Measurements from ENCODE around the gene CCIN. TPM values are rescaled to one million over a fixed set of nuclear protein-coding genes. Genes with fewer than 3 reads are reported as not detected.
"Not testable (repeated sequence)": the region's sequence is repeated elsewhere in the genome, so short reads cannot be mapped to it uniquely, and the experiment has no call there.

The CCIN gene
- total and polyA plus RNA-seq, 9 of the 15 experiments (the other 6 are each of a cell fraction or from before 2014, with no cell fraction given) = not detected

DNA sequence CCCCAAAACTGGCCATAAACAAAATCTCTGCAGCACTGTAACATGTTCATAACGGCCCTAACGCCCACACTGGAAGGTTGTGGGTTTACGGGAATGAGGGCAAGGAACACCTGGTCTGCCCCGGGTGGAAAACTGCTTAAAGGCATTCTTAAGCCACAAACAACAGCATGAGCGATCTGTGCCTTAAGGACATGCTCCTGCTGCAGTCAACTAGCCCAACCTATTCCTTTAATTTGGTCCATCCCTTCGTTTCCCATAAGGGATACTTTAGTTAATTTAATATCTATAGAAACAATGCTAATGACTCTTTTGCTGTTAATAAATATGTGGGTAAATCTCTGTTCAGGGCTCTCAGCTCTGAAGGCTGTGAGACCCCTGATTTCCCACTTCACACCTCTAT lies 11.1 kb downstream of the CCIN start:
- H3K4me1 ChIP-seq (replicated peaks in 1 of 2; ENCODE audit: control insufficient read depth in 2 of 2, insufficient read depth in 2 of 2, low read length in 2 of 2); BruUV-seq (replicated peaks); DNase-seq (ENCODE audit: extremely low read depth in 1 of 4, low spot score in 3 of 4); in situ Hi-C loops (cut with MboI); ATAC-seq; H3K9me1 ChIP-seq (ENCODE audit: control insufficient read depth, insufficient read depth, low read length); H3K9me3 ChIP-seq (replicated peaks; ENCODE audit: control insufficient read depth, insufficient read depth, low read depth, low read length); FAIRE-seq; CTCF ChIA-PET (ENCODE audit: low intra/inter-chr PET ratio); H3K4me3 ChIP-seq; intact Hi-C loops (cut with micrococcal nuclease); H3K9ac ChIP-seq (ENCODE audit: insufficient read depth in 1 of 2, low read depth in 2 of 2, low read length in 2 of 2); POLR2A ChIA-PET; H2AFZ ChIP-seq (ENCODE audit: low read depth, low read length); H4K20me1 ChIP-seq (replicated peaks; ENCODE audit: control insufficient read depth, insufficient read depth, low read length); H3K4me2 ChIP-seq (ENCODE audit: insufficient read depth, low read length); H3K79me2 ChIP-seq (ENCODE audit: control insufficient read depth, insufficient read depth, low read length); H3K36me3 ChIP-seq (ENCODE audit: control insufficient read depth, insufficient read depth, low read length); H3K27me3 ChIP-seq (ENCODE audit: control insufficient read depth in 2 of 2, insufficient read depth in 2 of 2, low read length in 2 of 2); H3K27ac ChIP-seq (ENCODE audit: extremely low read depth, low read depth, low read length): not testable (repeated sequence)
- 8% methylated on average over 6 of the region's 6 CpGs for WGBS (ENCODE audit: insufficient coverage, low coverage, missing lambda C conversion rate)

DNA sequence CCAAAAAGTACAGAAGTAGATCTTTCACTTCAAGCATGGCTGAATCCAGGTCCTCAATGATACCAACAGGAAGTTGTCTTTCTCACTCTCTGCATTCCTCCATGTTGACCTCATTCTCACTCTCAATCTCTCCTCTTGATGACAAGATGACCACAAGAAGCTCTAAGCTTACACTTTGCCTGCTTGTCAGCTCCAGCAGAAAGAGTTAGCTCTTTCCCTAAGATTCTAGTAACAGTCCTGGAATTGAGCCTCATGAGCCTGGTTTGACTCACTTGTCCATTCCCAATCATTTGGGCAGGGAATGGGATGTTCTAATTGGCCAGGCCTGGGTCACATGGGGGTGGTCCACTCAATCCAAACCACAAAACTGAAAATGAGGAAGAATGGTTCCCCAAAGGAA lies 18.2 kb downstream of the CCIN start:
- Histone ChIP-seq H3K4me1 (replicated peaks in 1 of 2; ENCODE audit: control insufficient read depth in 2 of 2, insufficient read depth in 2 of 2, low read length in 2 of 2) (peaks cover 3 to 5% of the 10 kb centered on the region in 2 experiments; a peak in 2 of 5 replicates), H2AFZ (ENCODE audit: low read depth, low read length) (0 out of 2 replicates have a peak overlapping the region, but pooled peaks have one; percentile 1), H3K4me3 (no peak overlapping the region), H3K9ac (ENCODE audit: insufficient read depth in 1 of 2, low read depth in 2 of 2, low read length in 2 of 2) (no peak overlapping the region), H3K79me2 (ENCODE audit: control insufficient read depth, insufficient read depth, low read length) (peaks cover 18% of the 10 kb centered on the region), H3K36me3 (ENCODE audit: control insufficient read depth, insufficient read depth, low read length) (no peaks in the 10 kb centered on the region; the same call in 2 of the 3 replicates), H3K27me3 (ENCODE audit: control insufficient read depth in 2 of 2, insufficient read depth in 2 of 2, low read length in 2 of 2) (no peaks in the 10 kb centered on the region), H3K27ac (ENCODE audit: extremely low read depth, low read depth, low read length) (no peak overlapping the region), H3K9me1 (ENCODE audit: control insufficient read depth, insufficient read depth, low read length) (no peaks in the 10 kb centered on the region), H4K20me1 (replicated peaks; ENCODE audit: control insufficient read depth, insufficient read depth, low read length) (peaks cover 13% of the 10 kb centered on the region; the same call in 1 of the 2 replicates), H3K9me3 (replicated peaks; ENCODE audit: control insufficient read depth, insufficient read depth, low read depth, low read length) (no peaks in the 10 kb centered on the region), H3K4me2 (ENCODE audit: insufficient read depth, low read length) (no peak overlapping the region)
- POLR2A ChIA-PET = interaction anchor here (0.6 kb wide), 1 partner anchor 10 kb away, joined by 3 read pairs; no protein-coding TSS in a partner anchor
- in situ Hi-C loops (cut with MboI) (no loop called here), intact Hi-C loops (cut with micrococcal nuclease) (no loop called here)
- ATAC-seq (no peak), FAIRE-seq (no peak), DNase-seq (ENCODE audit: extremely low read depth in 1 of 4, low spot score in 3 of 4) (no peak)
- CTCF ChIA-PET (ENCODE audit: low intra/inter-chr PET ratio) = no interaction called here
- no TSS peak for BruUV-seq (replicated peaks)
- TF ChIP-seq GTF3C2 (IDR thresholded peaks at IDR 0.05; ENCODE audit: borderline replicate concordance, extremely low read depth, insufficient read length) (no peak), ZBED1 (IDR thresholded peaks at IDR 0.05) (no peak), USF2 (CRISPR knock-in tag; IDR thresholded peaks at IDR 0.05) (peak; percentile 60), ZNF778 (CRISPR knock-in tag; IDR thresholded peaks at IDR 0.05) (no peak)

All from K562 (cell line).